ENCODE data around the gene DNAH12.

The DNAH12 gene

GRCh38 chr3:57274845-57275244 is 269.3 kb downstream of the DNAH12 start:
- no peak for DNase-seq

GRCh38 chr3:57268416-57268815 is 275.7 kb downstream of the DNAH12 start:
- H3K4ac ChIP-seq (ENCODE audit: low read depth, low read length), result no peak overlapping the region
- no peak overlapping the region for H3K4me2 ChIP-seq (ENCODE audit: low read length)
- no peaks in the 10 kb centered on the region for H3K4me1 ChIP-seq (ENCODE audit: control insufficient read depth in 1 of 2, insufficient read depth in 2 of 2, low read length in 2 of 2)
- H3K23ac ChIP-seq (ENCODE audit: low read length), result no peak overlapping the region
- H3K14ac ChIP-seq (ENCODE audit: low read length), result no peak overlapping the region
- WGBS (ENCODE audit: extremely low coverage, insufficient coverage, insufficient read length), result no CpG with 5 or more reads among the region's 1 CpG
- no peak overlapping the region for H3K27ac ChIP-seq (ENCODE audit: low read depth, low read length)
- no peaks in the 10 kb centered on the region for H3K79me1 ChIP-seq (ENCODE audit: low read length)
- no peak overlapping the region for H2BK120ac ChIP-seq (ENCODE audit: insufficient read depth, low read length, poor library complexity)
- no peak overlapping the region for H4K91ac ChIP-seq (ENCODE audit: low read depth, low read length)
- no peak overlapping the region for H4K12ac ChIP-seq (ENCODE audit: low read depth, low read length)
- no peak overlapping the region for H2BK5ac ChIP-seq (ENCODE audit: low read depth, low read length, poor library complexity)
- no peak overlapping the region for H3K18ac ChIP-seq (ENCODE audit: low read length)
- no peaks in the 10 kb centered on the region for H3K9me3 ChIP-seq (ENCODE audit: insufficient read depth, low read depth, low read length)
- DNase-seq, result no peak
- H3K27me3 ChIP-seq (ENCODE audit: insufficient read depth, low read length), result no peaks in the 10 kb centered on the region
- H3K36me3 ChIP-seq (ENCODE audit: control insufficient read depth in 1 of 2, insufficient read depth in 2 of 2, low read length in 2 of 2), result peaks cover 4 to 8% of the 10 kb centered on the region in 2 experiments
- H3K4me3 ChIP-seq (ENCODE audit: low read depth, low read length), result no peak overlapping the region
- H3K79me2 ChIP-seq (ENCODE audit: control insufficient read depth, insufficient read depth, low read length, poor library complexity), result no peaks in the 10 kb centered on the region
- no peak overlapping the region for H3K9ac ChIP-seq (ENCODE audit: low read length)
- H2AFZ ChIP-seq (ENCODE audit: insufficient read depth, low read length, poor library complexity), result no peak overlapping the region
- H2AK5ac ChIP-seq (ENCODE audit: low read length), result no peak overlapping the region
- no peak overlapping the region for H4K8ac ChIP-seq (ENCODE audit: low read depth, low read length)
- no peak overlapping the region for H2BK12ac ChIP-seq (ENCODE audit: low read length)

More at GRCh38 chr3:57274845-57275244, 269.3 kb downstream of the DNAH12 start:
- H3K23ac ChIP-seq (ENCODE audit: low read length), result no peak overlapping the region
- no peak overlapping the region for H4K8ac ChIP-seq (ENCODE audit: low read depth, low read length)
- H3K79me1 ChIP-seq (ENCODE audit: low read length), result no peaks in the 10 kb centered on the region
- no peak overlapping the region for H2BK120ac ChIP-seq (ENCODE audit: insufficient read depth, low read length, poor library complexity)
- no peaks in the 10 kb centered on the region for H3K79me2 ChIP-seq (ENCODE audit: control insufficient read depth, insufficient read depth, low read length, poor library complexity)
- no peak overlapping the region for H3K4me2 ChIP-seq (ENCODE audit: low read length)
- H3K4me1 ChIP-seq (ENCODE audit: control insufficient read depth in 1 of 2, insufficient read depth in 2 of 2, low read length in 2 of 2), result no peaks in the 10 kb centered on the region
- H2AFZ ChIP-seq (ENCODE audit: insufficient read depth, low read length, poor library complexity), result no peak overlapping the region
- no peak overlapping the region for H3K14ac ChIP-seq (ENCODE audit: low read length)
- no peak overlapping the region for H2BK12ac ChIP-seq (ENCODE audit: low read length)
- no peak overlapping the region for H3K4ac ChIP-seq (ENCODE audit: low read depth, low read length)
- no peak overlapping the region for H3K27ac ChIP-seq (ENCODE audit: low read depth, low read length)
- peaks cover 0 to 4% of the 10 kb centered on the region in 2 experiments for H3K36me3 ChIP-seq (ENCODE audit: control insufficient read depth in 1 of 2, insufficient read depth in 2 of 2, low read length in 2 of 2)
- no peak overlapping the region for H4K12ac ChIP-seq (ENCODE audit: low read depth, low read length)
- H3K27me3 ChIP-seq (ENCODE audit: insufficient read depth, low read length), result no peaks in the 10 kb centered on the region
- no peak overlapping the region for H3K18ac ChIP-seq (ENCODE audit: low read length)
- no peak overlapping the region for H4K91ac ChIP-seq (ENCODE audit: low read depth, low read length)
- no peak overlapping the region for H2AK5ac ChIP-seq (ENCODE audit: low read length)
- no peak overlapping the region for H2BK5ac ChIP-seq (ENCODE audit: low read depth, low read length, poor library complexity)
- no peak overlapping the region for H3K9ac ChIP-seq (ENCODE audit: low read length)
- no peak overlapping the region for H3K4me3 ChIP-seq (ENCODE audit: low read depth, low read length)
- WGBS (ENCODE audit: extremely low coverage, insufficient coverage, insufficient read length), result no CpG with 5 or more reads among the region's 6 CpGs
- H3K9me3 ChIP-seq (ENCODE audit: insufficient read depth, low read depth, low read length), result no peaks in the 10 kb centered on the region

GRCh38 chr3:57261929-57262328 is 282.2 kb downstream of the DNAH12 start:
- no peaks in the 10 kb centered on the region for H3K9me3 ChIP-seq (ENCODE audit: insufficient read depth, low read depth, low read length)
- H3K27me3 ChIP-seq (ENCODE audit: insufficient read depth, low read length), result no peaks in the 10 kb centered on the region
- no CpG with 5 or more reads among the region's 3 CpGs for WGBS (ENCODE audit: extremely low coverage, insufficient coverage, insufficient read length)

GRCh38 chr3:57261119-57261518 is 283.0 kb downstream of the DNAH12 start:
- Histone ChIP-seq H3K9me3 (ENCODE audit: insufficient read depth, low read depth, low read length) (no peaks in the 10 kb centered on the region), H3K79me1 (ENCODE audit: low read length) (no peaks in the 10 kb centered on the region), H2AFZ (ENCODE audit: insufficient read depth, low read length, poor library complexity) (no peak overlapping the region), H2BK5ac (ENCODE audit: low read depth, low read length, poor library complexity) (no peak overlapping the region), H3K4me2 (ENCODE audit: low read length) (no peak overlapping the region), H4K8ac (ENCODE audit: low read depth, low read length) (no peak overlapping the region), H3K4me3 (ENCODE audit: low read depth, low read length) (no peak overlapping the region), H2BK120ac (ENCODE audit: insufficient read depth, low read length, poor library complexity) (no peak overlapping the region), H2BK12ac (ENCODE audit: low read length) (no peak overlapping the region), H3K9ac (ENCODE audit: low read length) (no peak overlapping the region), H3K27me3 (ENCODE audit: insufficient read depth, low read length) (no peaks in the 10 kb centered on the region), H3K27ac (ENCODE audit: low read depth, low read length) (no peak overlapping the region), H4K12ac (ENCODE audit: low read depth, low read length) (no peak overlapping the region), H3K23ac (ENCODE audit: low read length) (no peak overlapping the region), H3K4me1 (ENCODE audit: control insufficient read depth in 1 of 2, insufficient read depth in 2 of 2, low read length in 2 of 2) (no peaks in the 10 kb centered on the region), H3K14ac (ENCODE audit: low read length) (no peak overlapping the region), H3K4ac (ENCODE audit: low read depth, low read length) (no peak overlapping the region), H3K18ac (ENCODE audit: low read length) (no peak overlapping the region), H3K79me2 (ENCODE audit: control insufficient read depth, insufficient read depth, low read length, poor library complexity) (no peaks in the 10 kb centered on the region), H4K91ac (ENCODE audit: low read depth, low read length) (no peak overlapping the region), H2AK5ac (ENCODE audit: low read length) (no peak overlapping the region), H3K36me3 (ENCODE audit: control insufficient read depth in 1 of 2, insufficient read depth in 2 of 2, low read length in 2 of 2) (peaks cover 7 to 14% of the 10 kb centered on the region in 2 experiments)
- no CpG with 5 or more reads among the region's 4 CpGs for WGBS (ENCODE audit: extremely low coverage, insufficient coverage, insufficient read length)
- DNase-seq, result no peak

More at GRCh38 chr3:57261929-57262328, 282.2 kb downstream of the DNAH12 start:
- no peaks in the 10 kb centered on the region for H3K4me1 ChIP-seq (ENCODE audit: control insufficient read depth in 1 of 2, insufficient read depth in 2 of 2, low read length in 2 of 2)
- H3K18ac ChIP-seq (ENCODE audit: low read length), result no peak overlapping the region
- H3K79me1 ChIP-seq (ENCODE audit: low read length), result no peaks in the 10 kb centered on the region
- H3K27ac ChIP-seq (ENCODE audit: low read depth, low read length), result no peak overlapping the region
- H3K36me3 ChIP-seq (ENCODE audit: control insufficient read depth in 1 of 2, insufficient read depth in 2 of 2, low read length in 2 of 2), result peaks cover 7 to 13% of the 10 kb centered on the region in 2 experiments
- no peak overlapping the region for H3K14ac ChIP-seq (ENCODE audit: low read length)
- no peak overlapping the region for H2AK5ac ChIP-seq (ENCODE audit: low read length)
- no peak overlapping the region for H4K12ac ChIP-seq (ENCODE audit: low read depth, low read length)
- H4K8ac ChIP-seq (ENCODE audit: low read depth, low read length), result no peak overlapping the region
- no peak overlapping the region for H2BK12ac ChIP-seq (ENCODE audit: low read length)
- H2AFZ ChIP-seq (ENCODE audit: insufficient read depth, low read length, poor library complexity), result no peak overlapping the region
- no peak overlapping the region for H3K4me3 ChIP-seq (ENCODE audit: low read depth, low read length)
- H3K9ac ChIP-seq (ENCODE audit: low read length), result no peak overlapping the region
- no peak overlapping the region for H3K23ac ChIP-seq (ENCODE audit: low read length)
- no peak overlapping the region for H4K91ac ChIP-seq (ENCODE audit: low read depth, low read length)
- DNase-seq, result no peak
- no peak overlapping the region for H3K4me2 ChIP-seq (ENCODE audit: low read length)
- no peak overlapping the region for H3K4ac ChIP-seq (ENCODE audit: low read depth, low read length)
- no peak overlapping the region for H2BK120ac ChIP-seq (ENCODE audit: insufficient read depth, low read length, poor library complexity)
- no peak overlapping the region for H2BK5ac ChIP-seq (ENCODE audit: low read depth, low read length, poor library complexity)
- no peaks in the 10 kb centered on the region for H3K79me2 ChIP-seq (ENCODE audit: control insufficient read depth, insufficient read depth, low read length, poor library complexity)
